ENCODE measurements around the gene RALGAPA1.

GRCh38 chr14:35829449-35829848, 20.4 kb upstream of the RALGAPA1 start:
- TF ChIP-seq POLR2AphosphoS5 (IDR thresholded peaks at IDR 0.05; ENCODE audit: control insufficient read depth, insufficient read depth, low read depth, low read length) (no peak), CTCF (IDR thresholded peaks at IDR 0.05 in 2 of 3, conservative IDR thresholded peaks at IDR 0.05 in 1 of 3; ENCODE audit: insufficient read depth in 2 of 3, low read depth in 1 of 3, low read length in 3 of 3) (no peak), EP300 (IDR thresholded peaks at IDR 0.05; ENCODE audit: low read length) (no peak), TCF3 (CRISPR knock-in tag; IDR thresholded peaks at IDR 0.05) (no peak), HMG20A (CRISPR knock-in tag; conservative IDR thresholded peaks at IDR 0.05) (no peak), MAFK (IDR thresholded peaks at IDR 0.05; ENCODE audit: low read length) (no peak), BMI1 (IDR thresholded peaks at IDR 0.05; ENCODE audit: low read length) (no peak), TRIM28 (IDR thresholded peaks at IDR 0.05) (no peak), ILK (tag; IDR thresholded peaks at IDR 0.05; ENCODE audit: borderline replicate concordance, low read depth) (no peak), KDM5B (IDR thresholded peaks at IDR 0.05; ENCODE audit: insufficient replicate concordance, low read depth, low read length) (no peak), CBFB (CRISPR knock-in tag; IDR thresholded peaks at IDR 0.05) (no peak), POLR2G (IDR thresholded peaks at IDR 0.05; ENCODE audit: low read depth, low read length) (no peak), ZNF778 (CRISPR knock-in tag; IDR thresholded peaks at IDR 0.05) (no peak)
- TF ChIP-seq, protein P1, sequence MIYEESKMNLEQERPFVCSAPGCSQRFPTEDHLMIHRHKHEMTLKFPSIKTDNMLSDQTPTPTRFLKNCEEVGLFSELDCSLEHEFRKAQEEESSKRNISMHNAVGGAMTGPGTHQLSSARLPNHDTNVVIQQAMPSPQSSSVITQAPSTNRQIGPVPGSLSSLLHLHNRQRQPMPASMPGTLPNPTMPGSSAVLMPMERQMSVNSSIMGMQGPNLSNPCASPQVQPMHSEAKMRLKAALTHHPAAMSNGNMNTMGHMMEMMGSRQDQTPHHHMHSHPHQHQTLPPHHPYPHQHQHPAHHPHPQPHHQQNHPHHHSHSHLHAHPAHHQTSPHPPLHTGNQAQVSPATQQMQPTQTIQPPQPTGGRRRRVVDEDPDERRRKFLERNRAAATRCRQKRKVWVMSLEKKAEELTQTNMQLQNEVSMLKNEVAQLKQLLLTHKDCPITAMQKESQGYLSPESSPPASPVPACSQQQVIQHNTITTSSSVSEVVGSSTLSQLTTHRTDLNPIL (CRISPR knock-in tag; IDR thresholded peaks at IDR 0.05), result no peak

All from K562 (cell line).